HFFc6 (cell line): Measurements from ENCODE around the gene CMIP. TPM values are rescaled to one million over a fixed set of nuclear protein-coding genes. Genes with fewer than 3 reads are reported as not detected.

ENCODE experiments used
- DNase-seq: peaks from one replicate; pipeline ENCODE4 v3.0.0-alpha.2; 2018
- H3K27ac Mint-ChIP-seq: 2 replicates; pipeline ENCODE4 v1.8.0; 2020; ENCODE audit warnings: mild to moderate bottlenecking, mixed read lengths
- H3K27me3 Mint-ChIP-seq: 2 replicates; pipeline ENCODE4 v1.8.0; 2021; ENCODE audit warnings: mild to moderate bottlenecking, moderate library complexity, mixed read lengths; ENCODE audit not compliant: insufficient read depth
- H3K36me3 Mint-ChIP-seq: 2 replicates; pipeline ENCODE4 v1.8.0; 2021; ENCODE audit warnings: low read depth, mixed read lengths
- H3K4me1 Mint-ChIP-seq: 2 replicates; pipeline ENCODE4 v1.8.0; 2020; ENCODE audit warnings: low read depth, mixed read lengths
- H3K4me3 Mint-ChIP-seq: 2 replicates; pipeline ENCODE4 v1.8.0; 2020; ENCODE audit warnings: mild to moderate bottlenecking, moderate library complexity, mixed read lengths
- H3K9me3 Mint-ChIP-seq: 2 replicates; pipeline ENCODE4 v1.8.0; 2020; ENCODE audit warnings: mild to moderate bottlenecking, mixed read lengths
- total RNA-seq, 6 experiments: library from RNA; stranded (reverse); fragmentation: NEBNext Ultra II Directional; extraction: Animal tissue kit (Norgen Biotek cat#: 25700); gene quantifications; 2 replicates in 1 of 6; 3 replicates in 5 of 6; pipeline ENCODE4 v1.2.3, GENCODE V29; 2021
- TF ChIP-seq, protein P1 (sequence below): fragments of 200-600 bp; sonication (generic); IDR thresholded peaks from 2 replicates; pipeline ENCODE4 v1.5.0; 2021; ENCODE audit warnings: antibody characterized with exemption, mild to moderate bottlenecking

CMIP gene
- total RNA-seq, 6 experiments from 2014 or later: 35.9 to 48.0 (median 43.5) TPM

DNA sequence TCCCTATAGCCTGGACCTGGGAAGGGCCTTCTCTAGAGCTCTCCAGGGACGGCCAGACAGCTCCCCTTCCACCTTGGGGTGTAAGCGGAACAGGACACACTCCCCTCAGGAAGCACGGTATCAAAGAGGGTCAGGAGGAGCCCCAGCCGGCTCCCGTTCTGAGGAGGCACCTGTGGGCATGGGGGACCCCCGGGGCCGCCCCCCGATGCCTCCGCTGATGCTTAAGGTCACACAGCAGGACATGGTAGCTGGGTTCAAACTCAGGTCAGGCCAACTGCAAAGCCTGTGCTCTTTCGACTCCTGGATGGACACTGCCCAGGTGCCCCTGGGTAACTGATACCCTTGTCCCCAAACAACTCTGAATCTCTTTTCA is 49.8 kb downstream of the CMIP start:
- Mint-ChIP-seq H3K4me1 (peaks cover 41% of the 10 kb centered on the region), H3K9me3 (no peaks in the 10 kb centered on the region), H3K27me3 (peaks cover 5% of the 10 kb centered on the region; the same call in 1 of the 2 replicates), H3K36me3 (peaks cover 16% of the 10 kb centered on the region), H3K27ac (0 out of 2 replicates have a peak overlapping the region, but pooled peaks have one; percentile 79), H3K4me3 (no peak overlapping the region)
- DNase-seq: no peak
- TF ChIP-seq, protein P1, sequence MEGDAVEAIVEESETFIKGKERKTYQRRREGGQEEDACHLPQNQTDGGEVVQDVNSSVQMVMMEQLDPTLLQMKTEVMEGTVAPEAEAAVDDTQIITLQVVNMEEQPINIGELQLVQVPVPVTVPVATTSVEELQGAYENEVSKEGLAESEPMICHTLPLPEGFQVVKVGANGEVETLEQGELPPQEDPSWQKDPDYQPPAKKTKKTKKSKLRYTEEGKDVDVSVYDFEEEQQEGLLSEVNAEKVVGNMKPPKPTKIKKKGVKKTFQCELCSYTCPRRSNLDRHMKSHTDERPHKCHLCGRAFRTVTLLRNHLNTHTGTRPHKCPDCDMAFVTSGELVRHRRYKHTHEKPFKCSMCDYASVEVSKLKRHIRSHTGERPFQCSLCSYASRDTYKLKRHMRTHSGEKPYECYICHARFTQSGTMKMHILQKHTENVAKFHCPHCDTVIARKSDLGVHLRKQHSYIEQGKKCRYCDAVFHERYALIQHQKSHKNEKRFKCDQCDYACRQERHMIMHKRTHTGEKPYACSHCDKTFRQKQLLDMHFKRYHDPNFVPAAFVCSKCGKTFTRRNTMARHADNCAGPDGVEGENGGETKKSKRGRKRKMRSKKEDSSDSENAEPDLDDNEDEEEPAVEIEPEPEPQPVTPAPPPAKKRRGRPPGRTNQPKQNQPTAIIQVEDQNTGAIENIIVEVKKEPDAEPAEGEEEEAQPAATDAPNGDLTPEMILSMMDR: no peak

DNA sequence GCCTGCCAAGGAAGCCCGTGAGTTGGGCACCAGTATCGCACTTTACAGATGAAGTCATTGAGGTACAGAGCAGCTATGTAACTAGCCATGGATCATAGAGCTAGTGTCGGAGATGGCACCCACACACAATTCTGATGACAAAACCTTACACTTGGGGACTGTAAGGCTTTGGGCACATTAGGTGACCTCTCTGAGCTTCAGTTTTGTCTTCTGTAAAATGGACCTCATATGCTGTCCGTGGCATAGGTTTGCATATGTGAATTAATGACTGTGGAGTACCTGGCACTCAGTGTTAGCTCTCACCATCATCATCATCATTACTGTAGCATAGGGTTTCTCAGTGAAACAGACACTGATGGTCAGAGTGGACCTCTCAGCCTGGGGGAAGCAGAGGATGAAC is 50.3 kb downstream of the CMIP start:
- Mint-ChIP-seq H3K9me3 (no peaks in the 10 kb centered on the region), H3K4me1 (peaks cover 45% of the 10 kb centered on the region), H3K27ac (no peak overlapping the region), H3K4me3 (no peak overlapping the region), H3K27me3 (peaks cover 5% of the 10 kb centered on the region; the same call in 1 of the 2 replicates), H3K36me3 (peaks cover 16% of the 10 kb centered on the region)
- TF ChIP-seq, protein P1: no peak
- DNase-seq: no peak

DNA sequence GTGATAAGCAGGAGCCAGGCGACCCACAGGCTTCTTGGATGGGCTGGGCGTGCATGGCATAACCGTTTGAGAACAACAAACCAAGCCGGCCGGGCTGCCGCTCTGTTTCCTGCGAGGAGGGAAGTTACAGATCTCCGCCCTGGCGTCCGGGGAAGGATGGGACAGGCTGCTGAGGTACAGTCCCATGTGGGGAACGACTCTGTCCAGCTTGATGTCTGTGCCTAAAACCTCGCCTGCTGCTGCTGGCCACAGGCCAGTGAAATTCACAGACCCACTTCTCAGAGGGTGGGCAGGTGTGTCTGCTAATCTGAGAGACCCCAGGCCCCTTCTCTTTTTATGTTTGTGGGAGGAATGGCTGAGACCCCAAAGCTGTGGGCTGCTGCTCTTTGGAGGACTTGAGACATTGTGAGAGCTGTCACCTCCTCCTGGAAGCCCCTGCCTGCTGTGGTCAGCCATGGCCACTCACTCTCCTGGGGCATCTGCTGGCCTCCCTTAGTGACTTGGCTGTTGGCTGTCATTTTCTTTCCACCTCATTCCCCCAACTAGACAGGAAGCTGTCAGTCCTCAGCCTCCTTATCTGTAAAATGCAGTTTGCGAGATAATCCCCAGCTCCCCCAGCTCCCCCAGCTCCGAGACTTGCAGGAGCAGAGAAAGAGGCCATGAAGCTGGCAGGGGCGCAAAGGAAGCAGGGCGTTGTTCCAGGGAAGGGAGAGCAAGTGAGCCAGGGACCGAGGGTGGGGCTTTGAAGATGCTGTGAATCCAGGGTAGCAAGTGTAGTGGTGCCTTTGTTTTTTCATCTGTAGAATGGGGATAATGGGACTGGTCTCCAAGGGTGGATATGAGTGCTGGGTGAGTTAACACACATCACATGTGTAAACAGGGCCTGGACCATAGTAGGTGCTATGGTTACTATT is 51.0 kb downstream of the CMIP start:
- H3K4me1 Mint-ChIP-seq: peaks cover 49% of the 10 kb centered on the region
- peaks cover 5% of the 10 kb centered on the region; the same call in 1 of the 2 replicates for H3K27me3 Mint-ChIP-seq
- H3K9me3 Mint-ChIP-seq: no peaks in the 10 kb centered on the region
- H3K27ac Mint-ChIP-seq: no peak overlapping the region
- TF ChIP-seq, protein P1: no peak
- no peak for DNase-seq
- H3K4me3 Mint-ChIP-seq: no peak overlapping the region
- H3K36me3 Mint-ChIP-seq: peaks cover 16% of the 10 kb centered on the region

DNA sequence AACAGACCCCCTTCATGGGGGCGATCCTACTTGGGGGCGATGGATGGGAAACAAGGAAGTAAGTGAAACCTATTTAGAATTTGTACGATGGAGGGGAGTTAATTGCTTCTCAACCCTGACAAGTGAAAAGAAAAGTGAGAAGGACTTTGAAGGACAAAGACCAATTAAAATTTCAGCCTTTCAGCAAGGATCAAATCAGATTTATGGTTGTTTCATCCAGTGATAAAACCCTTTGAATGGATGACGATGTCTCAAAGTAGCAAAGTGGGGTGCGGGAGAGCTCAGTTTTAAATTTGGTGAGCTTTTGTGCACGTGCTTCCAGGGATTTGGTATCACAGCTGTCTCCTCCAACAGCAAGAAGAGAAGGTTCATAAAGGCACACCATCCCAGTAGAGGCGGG is 51.7 kb downstream of the CMIP start:
- H3K27me3 Mint-ChIP-seq: peaks cover 5% of the 10 kb centered on the region; the same call in 1 of the 2 replicates
- TF ChIP-seq, protein P1: no peak
- no peaks in the 10 kb centered on the region for H3K9me3 Mint-ChIP-seq
- H3K27ac Mint-ChIP-seq: no peak overlapping the region; the same call in 1 of the 2 replicates
- H3K4me1 Mint-ChIP-seq: peaks cover 54% of the 10 kb centered on the region
- no peak for DNase-seq
- H3K36me3 Mint-ChIP-seq: peaks cover 16% of the 10 kb centered on the region
- H3K4me3 Mint-ChIP-seq: no peak overlapping the region

DNA sequence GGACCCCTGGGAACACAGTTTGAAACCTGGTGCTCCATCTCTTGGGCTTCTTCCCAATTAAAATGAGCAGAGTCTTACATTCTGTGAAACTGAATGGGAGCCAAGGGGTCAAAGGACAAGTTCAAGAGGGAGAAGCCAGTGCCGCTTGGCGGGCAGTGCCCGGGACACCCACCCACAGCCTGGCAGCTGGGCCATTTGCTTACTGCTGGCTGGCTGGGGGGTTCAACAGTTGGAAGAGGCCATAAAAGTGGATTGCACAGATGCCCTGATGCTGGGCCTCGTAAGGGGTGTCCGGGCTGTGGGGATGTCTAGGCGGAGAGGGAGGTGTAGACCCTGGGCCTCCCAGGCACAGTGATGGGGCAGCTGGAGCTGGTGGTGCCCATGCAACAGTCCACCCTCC is 52.1 kb downstream of the CMIP start:
- Mint-ChIP-seq H3K27me3 (peaks cover 5% of the 10 kb centered on the region; the same call in 1 of the 2 replicates), H3K9me3 (no peaks in the 10 kb centered on the region), H3K4me1 (peaks cover 50% of the 10 kb centered on the region), H3K4me3 (no peak overlapping the region), H3K27ac (no peak overlapping the region), H3K36me3 (peaks cover 14% of the 10 kb centered on the region)
- DNase-seq: no peak
- TF ChIP-seq, protein P1: no peak
